Medulla oblongata (tissue), 1 donor: ENCODE results near the gene DISC1.
"Not testable (repeated sequence)": the region's sequence is repeated elsewhere in the genome, so short reads cannot be mapped to it uniquely, and the experiment has no call there.

Source experiments
- DNase-seq: peaks from one replicate; pipeline ENCODE4 v3.0.0-alpha.2; 2015; ENCODE audit errors: extremely low spot score

DISC1 gene

GRCh38 chr1:231605149-231606100, 21.2 kb upstream of the DISC1 start:
- no peak for DNase-seq

- no peak for DNase-seq
Measured at GRCh38 chr1:231606712-231607111, 19.9 kb upstream of the DISC1 start.

GRCh38 chr1:231610388-231610787, 16.2 kb upstream of the DISC1 start:
- DNase-seq = peak; percentile 66

- DNase-seq = no peak
Measured at GRCh38 chr1:231611111-231611510, 15.5 kb upstream of the DISC1 start.

GRCh38 chr1:231611851-231612250, 14.7 kb upstream of the DISC1 start:
- no peak for DNase-seq

- peak; percentile 58 for DNase-seq
Measured at GRCh38 chr1:231612393-231613089, 14.0 kb upstream of the DISC1 start.

GRCh38 chr1:231613419-231614349, 12.9 kb upstream of the DISC1 start:
- no peak for DNase-seq

- no peak for DNase-seq
Measured at GRCh38 chr1:231616667-231617066, 9.9 kb upstream of the DISC1 start.

GRCh38 chr1:231618609-231619256, 7.9 kb upstream of the DISC1 start:
- DNase-seq = no peak

GRCh38 chr1:231619257-231619634, 7.3 kb upstream of the DISC1 start:
- no peak for DNase-seq

GRCh38 chr1:231625042-231625441, 1.5 kb upstream of the DISC1 start:
- DNase-seq = not testable (repeated sequence)

GRCh38 chr1:231625975-231626534, 535 bp upstream of the DISC1 start:
- peak; percentile 28 for DNase-seq

GRCh38 chr1:231626951-231627614, 493 bp downstream of the DISC1 start:
- DNase-seq = peak; percentile 56

- DNase-seq = no peak
Measured at GRCh38 chr1:231628207-231628876, 1.8 kb downstream of the DISC1 start.

GRCh38 chr1:231629132-231629531, 2.5 kb downstream of the DISC1 start:
- peak; percentile 67 for DNase-seq

- DNase-seq = no peak
Measured at GRCh38 chr1:231630558-231631205, 4.1 kb downstream of the DISC1 start.

GRCh38 chr1:231631717-231632116, 5.1 kb downstream of the DISC1 start:
- DNase-seq = no peak

GRCh38 chr1:231632119-231632518, 5.5 kb downstream of the DISC1 start:
- DNase-seq = no peak

- DNase-seq = no peak
Measured at GRCh38 chr1:231634323-231635013, 7.9 kb downstream of the DISC1 start.
